M059J (cell line): Measurements from ENCODE around the gene SMIM41. TPM values are rescaled to one million over a fixed set of nuclear protein-coding genes. Genes with fewer than 3 reads are reported as not detected.
A peak's percentile ranks its signal among the peaks of the same experiment; 100 is the strongest.

ENCODE experiments used
- DNase-seq: peaks from one replicate; pipeline ENCODE4 v3.0.0-alpha.2; 2012; ENCODE audit warnings: low read depth
- total RNA-seq: library from RNA; depleted of rRNA; stranded (reverse); fragments of >200 nt; shearing (Covaris generic); gene quantifications from 2 replicates; pipeline ENCODE4 v1.2.3, GENCODE V29; 2014

SMIM41 gene
- total RNA-seq, 1 experiment from 2014 or later, result not detected

GRCh38 chr12:52063082-52063924 is 16.2 kb upstream of the SMIM41 start:
- DNase-seq, result no peak

- DNase-seq, result peak; percentile 80
Observed at GRCh38 chr12:52063981-52064649, 15.4 kb upstream of the SMIM41 start.

GRCh38 chr12:52066346-52067080 is 13.0 kb upstream of the SMIM41 start:
- no peak for DNase-seq

- no peak for DNase-seq
Observed at GRCh38 chr12:52067081-52067374, 12.5 kb upstream of the SMIM41 start.

- DNase-seq, result peak; percentile 89
Observed at GRCh38 chr12:52069327-52070184, 9.9 kb upstream of the SMIM41 start, which contains the start of gene ATG101. TSS of gene ATG101 (plus strand) at chr12:52069978. CDS start at chr12:52073651, 3,673 bp downstream.

- no peak for DNase-seq
Observed at GRCh38 chr12:52070185-52070925, 9.1 kb upstream of the SMIM41 start.

GRCh38 chr12:52073531-52074381 is 5.7 kb upstream of the SMIM41 start:
- peak; percentile 86 for DNase-seq

GRCh38 chr12:52074971-52075724 is 4.4 kb upstream of the SMIM41 start:
- peak; percentile 53 for DNase-seq

- DNase-seq, result no peak
Observed at GRCh38 chr12:52076811-52077210, 2.7 kb upstream of the SMIM41 start.

- DNase-seq, result no peak
Observed at GRCh38 chr12:52078276-52078675, 1.2 kb upstream of the SMIM41 start.

- no peak for DNase-seq
Observed at GRCh38 chr12:52080403-52081251, 1.1 kb downstream of the SMIM41 start.

- DNase-seq, result no peak
Observed at GRCh38 chr12:52081263-52081733, 1.8 kb downstream of the SMIM41 start.

GRCh38 chr12:52082026-52082668 is 2.6 kb downstream of the SMIM41 start:
- DNase-seq, result no peak

- no peak for DNase-seq
Observed at GRCh38 chr12:52082669-52082987, 3.1 kb downstream of the SMIM41 start.

- peak; percentile 42 for DNase-seq
Observed at GRCh38 chr12:52082988-52083637, 3.6 kb downstream of the SMIM41 start.

GRCh38 chr12:52083638-52083996 is 4.1 kb downstream of the SMIM41 start:
- DNase-seq, result no peak
